Measurements from ENCODE around the gene RMND1. TPM values are rescaled to one million over a fixed set of nuclear protein-coding genes. Genes with fewer than 3 reads are reported as not detected.
A peak's percentile ranks its signal among the peaks of the same experiment; 100 is the strongest.

The RMND1 gene
- total and polyA plus RNA-seq, 9 of the 15 experiments (the other 6 are each of a cell fraction or from before 2014, with no cell fraction given): 26.9 to 47.8 (median 36.2) TPM

- FAIRE-seq (no peak), ATAC-seq (peak; percentile 50), DNase-seq (ENCODE audit: extremely low read depth in 1 of 4, low spot score in 3 of 4) (no peak)
- Histone ChIP-seq H3K9me3 (replicated peaks; ENCODE audit: control insufficient read depth, insufficient read depth, low read depth, low read length) (no peaks in the 10 kb centered on the region), H3K27ac (ENCODE audit: extremely low read depth, low read depth, low read length) (no peak overlapping the region), H3K4me1 (replicated peaks in 1 of 2; ENCODE audit: control insufficient read depth in 2 of 2, insufficient read depth in 2 of 2, low read length in 2 of 2) (peaks cover 8 to 12% of the 10 kb centered on the region in 2 experiments), H3K4me3 (no peak overlapping the region), H3K27me3 (ENCODE audit: control insufficient read depth in 2 of 2, insufficient read depth in 2 of 2, low read length in 2 of 2) (no peaks in the 10 kb centered on the region), H4K20me1 (replicated peaks; ENCODE audit: control insufficient read depth, insufficient read depth, low read length) (no peaks in the 10 kb centered on the region), H2AFZ (ENCODE audit: low read depth, low read length) (peak overlapping the region; percentile 53), H3K9me1 (ENCODE audit: control insufficient read depth, insufficient read depth, low read length) (no peaks in the 10 kb centered on the region), H3K36me3 (ENCODE audit: control insufficient read depth, insufficient read depth, low read length) (peaks cover 7% of the 10 kb centered on the region; the same call in 1 of the 3 replicates), H3K4me2 (ENCODE audit: insufficient read depth, low read length) (0 out of 2 replicates have a peak overlapping the region, but pooled peaks have one; percentile 4), H3K79me2 (ENCODE audit: control insufficient read depth, insufficient read depth, low read length) (peaks cover 59% of the 10 kb centered on the region), H3K9ac (ENCODE audit: insufficient read depth in 1 of 2, low read depth in 2 of 2, low read length in 2 of 2) (peak overlapping the region in 1 of 2 experiments; percentile 81; a peak in 2 of 4 replicates)
- intact Hi-C loops (cut with micrococcal nuclease): no loop called here
- in situ Hi-C loops (cut with MboI): no loop called here
- TF ChIP-seq PRDM10 (IDR thresholded peaks at IDR 0.05; ENCODE audit: partially characterized antibody) (peak; percentile 23), ZKSCAN1 (IDR thresholded peaks at IDR 0.05; ENCODE audit: low read depth, low read length) (peak; percentile 28; the same call in 1 of the 2 replicates), ZNF644 (tag; IDR thresholded peaks at IDR 0.05; ENCODE audit: low read depth) (no peak)
- ChIA-PET CTCF (ENCODE audit: low intra/inter-chr PET ratio) (interaction anchor here (0.6 kb wide), 1 partner anchor 38 kb away, joined by 3 read pairs; no protein-coding TSS in a partner anchor), POLR2A (interaction anchor here (0.6 to 0.7 kb wide), 2 partner anchors 10 to 340 kb away, joined by 3 read pairs; no protein-coding TSS in a partner anchor)
- BruUV-seq (replicated peaks): no TSS peak
- 76% methylated on average over 14 of the region's 14 CpGs for WGBS (ENCODE audit: insufficient coverage, low coverage, missing lambda C conversion rate)
Observed at GRCh38 chr6:151379933-151380847, 71.7 kb downstream of the RMND1 start.

Data from K562 (cell line).